GM19035 (cell line): ENCODE data around the gene LRRC3.
"Not testable (repeated sequence)": the region's sequence is repeated elsewhere in the genome, so short reads cannot be mapped to it uniquely, and the experiment has no call there.

Experiments used
- ATAC-seq: cut with Tn5 transposase; IDR thresholded peaks from one replicate; pipeline ENCODE4 v1.9.1; 2021; ENCODE audit not compliant: unreplicated experiment

LRRC3 gene

DNA sequence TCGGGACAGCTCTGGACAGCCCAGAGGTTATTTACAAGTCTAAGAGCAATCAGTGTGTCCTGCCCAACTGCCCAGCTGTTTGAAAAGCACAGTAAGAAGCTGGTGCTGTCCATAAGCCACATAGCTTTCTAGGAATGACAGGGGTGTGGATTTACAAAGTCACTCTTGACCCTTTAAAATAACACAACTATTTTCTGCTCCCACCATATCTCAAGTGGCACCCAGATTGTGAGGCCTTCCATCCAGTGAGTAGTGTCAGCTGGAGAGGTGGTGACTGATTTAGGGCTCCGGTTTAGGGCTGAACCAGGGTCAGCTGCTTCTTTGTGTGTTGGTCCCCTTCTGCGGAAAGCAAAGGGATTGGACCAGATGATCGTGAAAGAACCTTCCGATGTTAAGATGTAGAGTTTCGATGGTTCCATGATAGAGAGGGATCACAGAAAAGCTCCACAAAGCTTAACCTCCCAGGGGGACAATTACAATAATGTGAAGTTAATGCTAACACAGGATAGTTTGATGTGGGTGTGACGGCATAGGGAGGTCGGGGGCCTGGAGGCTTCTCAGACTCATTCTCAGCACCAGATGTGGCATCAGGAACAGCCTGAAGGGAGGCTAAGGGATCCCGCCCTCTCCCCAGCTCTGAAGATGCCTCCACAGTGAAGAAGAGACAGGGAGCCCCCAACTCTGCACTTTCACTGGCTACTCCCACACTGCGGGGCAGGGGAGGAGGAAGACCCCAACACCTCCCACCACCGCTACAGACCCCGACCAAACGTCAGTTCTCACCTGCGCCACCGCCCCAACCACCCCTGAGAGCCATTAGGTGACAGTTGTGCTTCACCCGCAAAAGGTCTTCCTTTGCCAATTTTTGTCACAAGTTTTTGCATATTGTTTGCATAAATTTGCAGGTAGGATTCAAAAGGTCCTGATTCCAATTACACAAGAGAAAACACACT is 40.6 kb downstream of the LRRC3 start:
- no peak for ATAC-seq

DNA sequence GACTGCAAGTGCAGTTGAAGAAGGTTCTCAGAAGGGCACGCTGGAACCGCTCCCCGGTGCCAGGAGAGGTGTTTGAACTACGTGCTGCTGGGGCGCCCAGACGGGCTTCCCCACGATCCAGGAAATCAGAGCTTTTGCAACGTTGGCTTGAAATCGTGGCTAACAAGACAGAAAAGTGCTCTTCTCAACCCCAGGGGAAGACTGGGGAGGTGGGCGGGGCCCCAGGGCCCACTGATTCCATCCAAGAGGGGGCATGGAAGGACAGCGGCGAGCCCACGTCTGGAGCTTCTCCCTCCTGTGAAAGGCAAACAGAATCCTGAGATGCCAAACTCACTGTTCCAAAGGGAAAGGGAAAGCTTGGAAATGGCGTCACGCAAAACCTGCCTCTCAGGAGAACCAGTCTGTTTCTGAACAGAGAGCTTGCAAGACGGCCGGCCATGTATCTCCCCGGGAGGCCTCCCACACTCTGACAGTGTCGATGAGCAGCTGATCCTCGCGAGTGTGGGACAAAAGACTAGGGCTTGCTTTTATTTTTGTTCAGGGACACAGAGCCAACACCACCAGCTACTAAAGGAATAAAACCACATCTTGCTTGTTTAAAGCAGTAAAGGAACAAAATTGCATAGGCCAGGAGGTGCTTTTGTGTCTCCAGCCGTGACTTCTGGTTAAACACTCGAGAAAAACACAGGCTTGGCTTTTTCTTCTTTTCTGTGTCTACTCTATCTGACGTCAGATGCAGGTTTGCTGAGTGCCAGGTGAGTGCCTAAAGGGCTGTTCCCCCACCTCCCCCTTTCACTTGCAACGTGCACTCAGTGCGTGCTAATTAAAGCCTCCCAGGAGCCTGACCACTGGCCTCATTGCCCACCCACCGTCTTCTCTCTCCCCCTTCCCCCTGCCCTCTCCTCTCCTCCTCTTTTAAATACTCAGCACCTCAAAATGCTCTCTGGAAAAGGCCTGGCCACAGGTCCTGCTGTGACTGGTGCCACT is 41.5 kb downstream of the LRRC3 start:
- ATAC-seq = no peak

DNA sequence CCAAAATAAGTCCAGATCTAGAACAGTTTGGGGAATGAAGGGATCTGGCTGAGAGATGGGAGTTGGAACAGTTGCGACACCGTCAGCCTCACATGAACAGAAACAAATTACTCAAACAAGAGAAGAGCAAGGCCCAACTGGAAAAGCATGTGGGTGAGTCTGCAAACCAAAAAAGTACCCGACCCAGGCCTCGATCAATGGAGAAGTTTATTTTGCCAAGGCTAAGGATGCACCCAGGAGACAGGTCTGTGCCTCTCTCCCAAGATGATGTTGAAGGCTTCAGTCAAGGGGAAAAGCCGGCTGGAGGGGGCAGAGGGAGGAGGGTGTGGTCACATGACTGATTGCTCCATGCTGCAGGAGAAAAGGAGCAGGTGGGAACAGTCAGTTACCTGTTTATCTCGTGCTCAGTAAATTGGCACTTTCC is 42.4 kb downstream of the LRRC3 start:
- ATAC-seq = no peak

DNA sequence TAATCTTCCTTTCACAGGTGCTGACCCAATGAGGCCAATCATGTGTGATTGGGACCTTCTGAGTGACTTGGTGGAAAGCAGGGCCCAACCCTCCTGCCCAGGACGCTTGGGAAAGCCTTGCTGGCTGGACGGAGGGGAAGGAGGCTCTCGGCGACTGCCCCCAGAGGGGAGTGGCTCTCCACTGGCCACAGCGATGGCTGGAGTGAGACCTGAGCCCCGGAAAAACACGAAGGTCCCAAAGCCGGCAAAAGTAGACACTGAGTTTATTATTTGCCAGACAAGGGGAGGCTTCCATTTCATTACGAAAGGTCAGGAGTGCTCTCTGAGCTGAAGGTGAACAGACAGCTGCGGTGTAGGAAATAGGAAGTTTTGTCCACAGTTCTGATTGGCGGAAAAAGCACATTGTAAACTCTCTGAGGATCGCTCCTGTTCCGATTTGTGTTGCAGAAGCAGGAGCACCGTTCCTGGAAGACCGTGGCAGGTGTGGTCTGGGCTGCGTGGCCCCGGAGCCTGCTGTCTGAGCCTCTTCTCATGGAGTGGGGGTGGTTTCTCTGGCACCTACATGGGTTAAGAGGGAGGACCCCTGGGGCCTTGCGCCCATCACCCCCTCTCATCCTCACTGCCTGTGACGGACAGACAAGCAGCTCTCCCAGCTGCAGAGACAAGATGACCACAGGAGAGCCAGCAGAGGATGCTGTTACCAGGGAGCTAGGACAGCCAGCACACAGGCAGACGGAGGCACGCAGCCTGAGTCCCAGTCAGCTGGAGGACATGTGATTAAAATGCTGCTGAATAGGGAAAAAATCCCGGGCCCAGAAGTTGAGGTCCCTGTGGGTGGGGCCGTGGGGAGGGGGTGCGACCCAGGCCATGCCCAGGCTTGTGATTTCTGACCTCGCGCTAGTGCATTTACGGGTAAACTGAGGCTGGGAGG is 43.2 kb downstream of the LRRC3 start:
- no peak for ATAC-seq

DNA sequence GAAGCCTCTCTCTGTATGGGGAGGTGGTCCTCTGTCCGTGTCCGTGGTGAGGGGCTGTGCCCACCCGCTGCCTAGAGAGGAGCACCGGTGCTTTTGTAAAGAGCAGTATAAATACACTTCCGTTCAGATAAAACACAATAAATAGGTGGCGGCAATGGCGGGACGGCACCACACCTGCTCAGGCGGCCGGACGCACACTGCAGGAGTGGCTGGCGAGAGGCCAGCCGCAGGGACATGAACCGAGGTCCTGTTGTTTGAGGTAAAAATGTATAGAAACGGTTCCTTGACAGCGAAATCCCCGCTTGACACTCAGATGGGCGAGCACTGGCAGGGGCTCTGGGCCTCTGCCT is 43.9 kb downstream of the LRRC3 start:
- no peak for ATAC-seq

DNA sequence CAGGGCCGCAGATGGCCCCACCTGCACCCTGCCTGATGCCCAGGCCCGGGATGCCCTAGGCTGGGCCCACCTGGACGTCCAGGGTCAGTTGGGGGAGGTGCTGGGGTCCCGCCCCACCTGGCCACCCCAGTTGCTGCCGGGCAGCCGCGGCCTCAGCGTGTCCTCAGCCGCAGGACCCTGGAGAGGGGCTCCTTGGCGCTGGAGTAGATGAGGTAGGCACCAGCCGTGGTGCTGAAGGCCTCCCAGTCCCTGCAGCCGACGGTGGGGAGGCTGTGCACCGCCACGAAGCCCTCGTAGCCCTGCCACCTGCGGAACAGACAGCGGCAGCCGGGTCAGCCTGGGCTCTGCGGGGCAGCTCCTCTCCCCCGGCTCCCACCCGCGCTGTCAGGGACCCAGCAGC is 44.3 kb downstream of the LRRC3 start:
- no peak for ATAC-seq

DNA sequence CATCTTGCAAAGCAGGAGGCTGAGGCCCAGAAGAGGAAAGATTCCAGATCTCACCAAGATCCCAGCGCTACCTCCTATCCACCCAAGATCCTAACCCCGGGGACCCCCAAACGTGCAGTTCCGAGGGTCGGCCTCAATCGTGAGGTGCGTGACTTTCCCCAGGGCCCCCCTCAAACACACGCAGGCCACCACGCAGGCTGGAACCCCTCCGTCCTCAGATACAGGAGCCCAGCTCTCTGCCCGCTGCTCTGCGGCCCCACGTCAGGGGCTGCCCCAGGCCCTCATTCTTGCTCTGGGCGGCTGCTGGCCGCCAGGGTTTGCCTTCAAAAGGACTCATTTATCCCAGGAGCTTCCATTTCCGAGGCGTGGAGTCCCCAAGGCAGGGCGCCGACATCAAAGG is 44.8 kb downstream of the LRRC3 start:
- ATAC-seq = no peak

DNA sequence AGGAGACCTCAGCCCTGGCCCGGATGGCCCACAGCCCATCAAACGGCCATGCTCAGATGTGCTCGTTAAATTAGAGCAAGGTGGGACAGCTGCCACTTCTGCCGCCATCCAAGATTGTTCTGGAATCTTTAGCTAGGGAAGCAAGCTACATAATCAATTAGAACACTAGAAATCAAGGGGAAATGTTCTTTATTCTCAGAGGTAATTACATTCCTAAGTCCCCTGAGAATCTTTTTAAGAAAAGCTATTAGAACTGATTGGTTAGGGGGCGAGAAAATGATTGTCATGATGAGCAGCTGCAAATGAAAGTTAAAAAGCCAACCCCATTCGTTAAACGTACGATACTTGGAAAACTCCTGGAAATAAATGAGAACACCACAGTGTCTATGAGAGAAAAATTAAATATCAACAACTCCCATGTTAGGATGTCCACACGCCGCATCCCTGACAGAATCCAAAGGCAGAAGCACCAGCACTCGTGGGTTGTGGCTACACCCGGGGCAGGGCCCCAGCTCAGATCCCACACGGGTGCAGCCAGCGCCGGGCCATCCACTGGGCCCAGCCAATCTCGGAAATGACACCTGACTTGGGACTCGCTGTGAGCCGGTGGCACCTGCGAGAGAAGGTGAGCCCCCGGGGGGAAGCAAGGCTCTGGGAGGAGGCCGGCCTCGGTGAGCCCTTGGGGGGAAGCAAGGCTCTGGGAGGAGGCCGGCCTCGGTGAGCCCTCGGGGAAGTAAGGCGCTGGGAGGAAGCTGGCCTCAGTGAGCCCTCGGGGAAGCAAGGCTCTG is 47.1 kb downstream of the LRRC3 start:
- ATAC-seq = no peak

DNA sequence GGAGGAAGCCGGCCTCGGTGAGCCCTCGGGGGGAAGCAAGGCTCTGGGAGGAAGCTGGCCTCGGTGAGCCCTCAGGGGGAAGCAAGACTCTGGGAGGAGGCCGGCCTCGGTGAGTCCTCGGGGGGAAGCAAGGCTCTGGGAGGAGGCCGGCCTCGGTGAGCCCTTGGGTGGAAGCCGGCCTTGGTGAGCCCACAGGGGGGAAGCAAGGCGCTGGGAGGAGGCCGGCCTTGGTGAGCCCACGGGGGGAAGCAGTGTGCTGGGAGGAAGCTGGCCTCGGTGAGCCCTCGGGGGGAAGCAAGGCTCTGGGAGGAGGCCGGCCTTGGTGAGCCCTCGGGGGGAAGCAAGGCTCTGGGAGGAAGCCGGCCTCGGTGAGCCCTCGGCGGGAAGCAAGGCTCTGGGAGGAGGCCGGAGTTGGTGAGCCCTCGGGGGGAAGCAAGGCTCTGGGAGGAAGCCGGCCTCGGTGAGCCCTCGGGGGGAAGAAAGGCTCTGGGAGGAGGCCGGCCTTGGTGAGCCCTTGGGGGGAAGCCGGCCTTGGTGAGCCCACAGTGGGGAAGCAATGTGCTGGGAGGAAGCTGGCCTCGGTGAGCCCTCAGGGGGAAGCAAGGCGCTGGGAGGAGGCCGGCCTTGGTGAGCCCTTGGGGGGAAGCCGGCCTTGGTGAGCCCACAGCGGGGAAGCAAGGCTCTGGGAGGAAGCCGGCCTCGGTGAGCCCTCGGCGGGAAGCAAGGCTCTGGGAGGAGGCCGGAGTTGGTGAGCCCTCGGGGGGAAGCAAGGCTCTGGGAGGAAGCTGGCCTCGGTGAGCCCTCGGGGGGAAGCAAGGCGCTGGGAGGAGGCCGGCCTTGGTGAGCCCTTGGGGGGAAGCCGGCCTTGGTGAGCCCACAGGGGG is 47.9 kb downstream of the LRRC3 start:
- ATAC-seq = not testable (repeated sequence)

DNA sequence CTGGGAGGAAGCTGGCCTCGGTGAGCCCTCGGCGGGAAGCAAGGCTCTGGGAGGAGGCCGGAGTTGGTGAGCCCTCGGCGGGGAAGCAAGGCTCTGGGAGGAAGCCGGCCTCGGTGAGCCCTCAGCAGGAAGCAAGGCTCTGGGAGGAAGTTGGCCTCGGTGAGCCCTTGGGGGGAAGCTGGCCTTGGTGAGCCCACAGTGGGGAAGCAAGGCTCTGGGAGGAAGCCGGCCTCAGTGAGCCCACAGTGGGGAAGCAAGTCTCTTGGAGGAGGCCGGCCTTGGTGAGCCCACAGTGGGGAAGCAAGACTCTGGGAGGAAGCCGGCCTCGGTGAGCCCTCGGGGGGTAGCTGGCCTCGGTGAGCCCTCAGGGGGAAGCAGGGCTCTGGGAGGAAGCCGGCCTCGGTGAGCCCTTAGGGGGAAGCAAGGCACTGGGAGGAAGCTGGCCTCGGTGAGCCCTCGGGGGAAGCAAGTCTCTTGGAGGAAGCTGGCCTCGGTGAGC is 48.6 kb downstream of the LRRC3 start:
- no peak for ATAC-seq

DNA sequence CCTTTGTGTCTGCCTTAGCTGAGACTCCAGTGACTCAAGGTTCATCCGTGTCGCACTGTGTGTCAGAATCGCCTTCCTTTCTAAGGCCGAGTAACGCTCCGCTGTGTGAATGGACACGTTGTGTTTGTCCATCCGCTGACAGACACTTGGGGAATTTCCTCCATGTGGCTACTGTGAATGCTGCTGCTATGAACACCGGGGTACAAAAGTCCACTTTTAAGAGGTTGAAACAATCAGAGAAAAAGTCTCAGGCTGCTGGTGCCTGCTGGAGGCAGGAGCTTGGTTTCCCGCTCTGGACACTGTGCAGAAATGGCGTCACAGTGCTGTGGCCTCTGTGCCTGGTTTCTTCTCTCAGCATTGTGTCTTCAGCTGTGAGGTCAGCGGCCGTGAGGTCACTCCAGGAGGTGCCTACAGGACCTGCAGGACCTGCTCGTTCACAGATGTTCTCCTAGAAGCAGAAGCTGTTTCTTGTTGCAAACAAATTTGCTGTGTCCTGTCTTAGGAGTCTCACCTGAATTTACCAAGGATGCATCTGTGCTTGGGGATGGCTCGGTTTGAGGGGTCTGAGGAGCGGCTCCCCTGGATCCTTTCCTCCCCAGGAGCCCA is 50.5 kb downstream of the LRRC3 start:
- ATAC-seq = no peak

DNA sequence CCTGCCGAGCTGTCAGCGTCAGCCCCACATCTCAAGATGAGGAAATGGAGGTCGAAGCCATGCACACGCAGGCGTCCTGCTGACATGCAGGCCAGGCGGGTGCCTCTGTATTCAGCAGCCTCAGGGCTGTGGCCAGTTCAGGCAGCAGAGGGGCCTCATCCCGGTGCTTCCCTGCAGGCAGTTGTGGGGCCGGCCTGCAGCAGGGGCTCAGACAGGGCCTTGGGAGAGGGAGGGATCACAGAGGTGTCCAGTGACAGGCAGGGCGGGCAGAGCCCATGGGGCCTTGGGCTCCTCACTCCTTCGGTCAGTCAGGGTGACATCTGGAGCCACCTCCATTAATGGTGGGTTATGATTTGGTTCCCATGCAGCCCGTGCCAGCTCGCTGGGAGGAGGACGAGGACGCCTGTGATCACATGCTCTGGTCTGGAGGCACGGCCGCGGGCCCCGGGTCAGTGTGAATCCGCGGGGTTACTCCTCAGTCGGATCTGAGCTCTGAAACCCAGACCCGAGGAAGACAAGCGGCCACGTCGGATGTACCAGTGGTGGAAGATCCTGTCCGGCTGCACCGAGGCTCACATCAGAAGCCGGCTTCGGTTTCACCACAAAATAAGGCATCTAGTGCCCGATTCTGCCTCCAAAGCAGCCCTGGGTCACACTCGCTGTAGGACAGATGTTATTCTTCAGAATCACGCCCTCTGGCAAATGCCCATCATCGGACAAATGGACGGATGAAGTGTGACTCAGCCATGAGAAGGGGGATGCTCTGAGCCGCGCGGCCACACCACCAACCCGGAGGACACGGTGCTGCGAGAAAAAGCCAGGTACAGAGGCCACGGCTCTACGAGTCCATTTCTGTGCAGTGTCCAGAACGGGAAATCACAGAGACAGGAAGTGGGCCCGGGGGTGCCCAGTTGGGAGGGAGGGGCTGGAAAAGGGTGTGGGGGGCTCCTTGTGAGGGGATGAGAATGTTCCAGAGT is 51.3 kb downstream of the LRRC3 start:
- no peak for ATAC-seq

DNA sequence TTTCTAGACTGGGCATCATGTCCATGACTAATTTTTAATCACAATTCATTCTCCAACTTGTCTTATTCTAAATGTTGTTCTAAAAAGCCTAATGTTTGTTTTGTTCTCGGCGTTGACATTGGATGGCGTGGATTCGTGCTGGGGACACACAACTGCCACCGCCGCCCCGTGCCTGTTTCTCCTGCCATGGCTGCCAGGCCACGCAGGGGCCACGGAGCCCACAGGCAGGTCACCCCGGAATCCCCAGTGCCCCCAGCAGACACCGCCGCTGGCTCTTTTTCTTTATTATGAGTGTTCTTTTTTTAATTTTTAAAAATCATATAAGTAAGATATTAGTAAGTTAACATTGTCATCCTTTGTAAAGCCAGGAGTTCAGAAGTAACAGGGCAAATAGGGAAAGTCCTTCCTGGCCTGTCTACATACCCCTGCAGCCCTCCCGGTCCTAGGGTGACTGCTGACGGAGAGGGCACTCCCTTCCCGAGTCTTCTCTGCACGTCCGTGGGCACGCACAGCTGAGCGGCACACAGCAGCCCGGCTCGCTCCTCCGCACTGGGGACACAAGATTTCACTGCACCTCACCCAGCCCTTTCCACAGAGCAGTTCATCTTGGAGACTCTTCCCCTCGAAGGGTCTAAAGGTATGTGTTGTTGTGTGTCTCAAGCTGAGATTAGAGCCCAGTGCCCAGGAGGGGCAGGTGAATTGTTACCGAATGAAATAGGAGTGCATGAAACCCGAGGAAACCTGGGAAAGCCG is 52.5 kb downstream of the LRRC3 start:
- ATAC-seq = no peak

DNA sequence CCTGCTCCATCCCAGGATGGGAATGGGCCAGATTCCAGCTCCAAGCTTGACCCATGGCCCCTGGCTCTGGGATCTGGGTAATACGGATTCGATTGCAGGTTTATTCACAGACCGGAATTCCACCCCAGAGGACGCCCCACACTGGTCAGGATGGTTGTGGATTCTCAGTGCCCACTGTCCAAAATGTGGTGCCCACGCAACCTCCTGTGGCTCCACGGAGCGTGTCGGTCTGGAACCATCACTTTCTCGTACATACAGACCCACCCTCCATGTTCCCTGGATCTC is 53.1 kb downstream of the LRRC3 start:
- no peak for ATAC-seq

DNA sequence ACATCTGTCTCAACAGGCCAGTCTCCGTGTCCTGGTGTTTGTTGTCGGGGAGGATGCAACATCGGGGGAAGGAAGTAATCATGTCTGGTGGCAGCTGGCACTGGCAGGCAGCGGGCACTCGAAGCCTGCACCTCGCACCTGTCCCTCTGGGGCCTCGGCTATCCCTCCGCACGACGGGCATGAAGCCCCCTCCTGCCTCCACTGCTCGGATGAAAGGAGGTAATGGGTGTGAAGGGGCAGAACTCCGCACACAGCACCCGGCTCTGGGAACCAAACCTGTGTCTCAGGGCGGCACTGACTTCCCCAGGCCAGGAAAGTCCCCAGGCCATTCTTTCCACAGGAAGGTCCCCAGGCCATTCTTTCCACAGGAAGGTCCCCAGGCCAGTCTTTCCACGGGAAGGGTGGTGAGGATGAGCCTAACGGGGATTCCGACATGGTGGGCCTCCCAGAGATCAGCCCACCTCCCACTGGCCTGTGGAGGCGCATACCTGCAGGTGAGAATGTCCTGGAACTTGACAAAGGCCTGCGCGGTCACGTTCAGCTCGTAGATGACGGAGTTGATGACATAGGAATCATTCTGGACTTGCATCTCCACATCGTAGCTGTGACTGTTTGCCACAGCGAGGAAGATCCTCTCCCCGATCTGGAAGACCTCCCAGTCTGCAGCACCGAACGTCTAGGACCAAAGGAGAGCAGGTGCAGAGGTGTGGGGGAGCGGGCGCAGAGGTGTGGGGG is 53.6 kb downstream of the LRRC3 start:
- ATAC-seq = no peak

DNA sequence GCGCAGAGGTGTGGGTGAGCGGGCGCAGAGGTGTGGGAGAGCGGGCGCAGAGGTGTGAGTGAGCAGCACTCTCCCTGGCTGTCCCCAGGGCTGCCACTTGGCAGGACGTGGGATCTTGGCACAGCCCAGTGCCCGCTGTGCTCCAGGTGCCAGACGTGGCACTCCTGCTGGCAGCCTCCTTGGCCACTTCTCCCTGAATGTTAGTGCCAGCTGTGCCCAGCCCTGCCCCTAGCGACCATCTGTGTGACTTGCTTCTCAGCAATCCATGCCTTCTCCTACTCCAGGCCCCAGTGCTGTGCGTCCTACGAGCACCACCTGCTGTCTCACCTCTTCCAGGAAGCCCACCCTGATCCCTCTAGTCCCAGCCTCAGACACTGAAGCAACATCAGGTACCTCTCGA is 54.2 kb downstream of the LRRC3 start:
- ATAC-seq = no peak
